HG03175 (cell line): ENCODE data around the gene IL36RN.

ENCODE experiments used
- ATAC-seq: cut with Tn5 transposase; IDR thresholded peaks from one replicate; pipeline ENCODE4 v1.9.1; 2021; ENCODE audit warnings: mild to moderate bottlenecking, moderate library complexity; ENCODE audit not compliant: unreplicated experiment

The IL36RN gene

DNA sequence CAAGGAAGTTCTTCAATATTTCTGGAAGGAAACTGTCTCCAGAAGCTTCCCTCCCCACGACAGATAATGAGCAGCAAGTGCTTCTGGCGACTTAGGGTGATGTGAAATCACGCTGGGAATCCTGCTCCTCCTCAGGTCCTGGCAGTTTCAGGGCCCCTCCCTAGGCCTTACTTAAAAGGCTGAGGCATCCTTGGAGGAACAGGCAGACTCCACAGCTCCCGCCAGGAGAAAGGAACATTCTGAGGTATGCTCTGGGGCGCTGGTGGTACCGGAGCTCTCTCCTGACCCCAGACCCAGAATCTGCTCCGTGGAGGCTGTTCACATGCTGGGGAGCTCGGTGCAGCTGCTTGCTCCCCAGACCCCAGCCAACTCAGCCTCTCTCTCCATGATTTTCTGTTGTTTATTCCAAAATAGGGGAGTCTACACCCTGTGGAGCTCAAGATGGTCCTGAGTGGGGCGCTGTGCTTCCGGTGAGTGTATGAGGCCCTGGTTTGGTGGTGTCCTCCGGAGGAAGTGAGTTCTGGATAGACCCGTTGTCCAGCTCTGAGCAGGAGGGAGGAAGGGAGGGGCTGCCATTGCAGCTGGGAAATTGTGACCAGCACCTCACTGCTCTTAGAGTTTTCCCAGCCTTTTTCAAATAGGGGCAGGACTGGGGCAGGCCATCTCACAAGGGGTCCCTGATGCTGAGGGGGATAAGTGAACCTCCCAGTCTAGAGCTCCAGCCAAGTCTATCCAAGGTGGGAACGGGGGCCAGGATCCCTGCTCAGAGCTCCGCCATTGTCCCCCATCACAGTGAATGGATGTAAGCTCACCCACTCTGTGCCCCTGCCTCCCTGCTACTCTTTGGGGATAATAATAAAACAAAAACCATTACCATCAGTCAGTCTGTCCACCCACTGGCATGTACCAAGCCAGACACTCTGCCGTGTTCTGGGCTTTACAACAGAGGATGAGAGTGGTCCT, at the start of gene IL36RN:
Gene IL36RN (plus strand): TSS at position 201 of the 963 bp plus-strand sequence. CDS start 241 bp downstream, at position 442.
- ATAC-seq, result no peak

DNA sequence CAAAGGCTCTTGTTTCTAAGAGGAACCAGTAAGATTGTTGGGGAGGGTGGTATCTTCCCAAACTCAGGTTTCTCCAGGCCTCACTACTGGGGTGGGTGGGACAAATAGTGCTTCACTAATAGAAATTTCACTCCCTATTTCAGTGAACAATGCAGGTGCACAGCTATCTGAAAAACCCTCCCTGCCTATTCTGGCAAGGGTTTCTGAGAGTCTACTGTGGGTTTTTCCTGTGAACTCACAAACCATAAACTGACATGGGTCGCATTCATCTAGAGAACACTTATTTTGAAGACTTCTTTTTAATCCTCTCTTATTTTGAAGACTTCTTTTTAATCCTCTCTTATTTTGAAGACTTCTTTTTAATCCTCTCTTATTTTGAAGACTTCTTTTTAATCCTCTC, 49.4 kb upstream of the IL36RN start:
- ATAC-seq, result no peak

DNA sequence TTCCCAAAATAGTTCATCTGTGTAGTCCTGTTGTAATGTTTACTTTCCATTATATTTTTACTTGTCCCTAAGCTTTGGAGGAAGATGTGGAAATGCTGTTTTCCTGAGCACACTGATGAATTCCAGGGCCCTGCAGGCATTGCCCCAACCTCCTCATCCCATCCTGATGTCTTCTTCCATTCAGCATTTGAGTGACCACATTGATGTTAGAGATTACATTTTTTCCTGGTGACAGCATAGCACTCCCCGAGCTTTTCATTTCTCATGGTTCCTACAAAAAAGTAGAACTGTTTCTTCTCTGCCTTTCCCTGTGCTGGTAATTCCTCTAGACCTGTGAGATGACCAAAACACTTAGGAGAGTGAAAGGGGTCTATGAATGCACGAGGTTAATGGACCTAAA, 48.9 kb upstream of the IL36RN start:
- no peak for ATAC-seq

DNA sequence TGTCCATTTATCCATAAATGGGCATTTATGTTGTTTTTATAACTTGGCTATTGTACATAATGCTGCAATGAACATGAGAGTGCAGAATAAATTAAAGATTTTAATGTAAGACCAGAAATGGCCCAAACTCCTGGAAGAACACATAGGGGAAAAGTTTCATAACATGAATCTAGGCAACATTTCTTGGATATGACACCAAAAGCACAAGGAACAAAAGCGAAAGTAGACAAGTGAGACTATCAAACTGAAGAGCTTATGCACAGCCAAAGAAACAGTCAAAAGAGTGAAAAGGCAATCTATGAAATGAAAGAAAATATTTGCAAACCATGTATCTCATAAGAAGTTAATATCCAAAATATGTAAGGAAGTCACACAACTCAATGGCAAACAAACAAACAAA, 47.9 kb upstream of the IL36RN start:
- ATAC-seq, result no peak

DNA sequence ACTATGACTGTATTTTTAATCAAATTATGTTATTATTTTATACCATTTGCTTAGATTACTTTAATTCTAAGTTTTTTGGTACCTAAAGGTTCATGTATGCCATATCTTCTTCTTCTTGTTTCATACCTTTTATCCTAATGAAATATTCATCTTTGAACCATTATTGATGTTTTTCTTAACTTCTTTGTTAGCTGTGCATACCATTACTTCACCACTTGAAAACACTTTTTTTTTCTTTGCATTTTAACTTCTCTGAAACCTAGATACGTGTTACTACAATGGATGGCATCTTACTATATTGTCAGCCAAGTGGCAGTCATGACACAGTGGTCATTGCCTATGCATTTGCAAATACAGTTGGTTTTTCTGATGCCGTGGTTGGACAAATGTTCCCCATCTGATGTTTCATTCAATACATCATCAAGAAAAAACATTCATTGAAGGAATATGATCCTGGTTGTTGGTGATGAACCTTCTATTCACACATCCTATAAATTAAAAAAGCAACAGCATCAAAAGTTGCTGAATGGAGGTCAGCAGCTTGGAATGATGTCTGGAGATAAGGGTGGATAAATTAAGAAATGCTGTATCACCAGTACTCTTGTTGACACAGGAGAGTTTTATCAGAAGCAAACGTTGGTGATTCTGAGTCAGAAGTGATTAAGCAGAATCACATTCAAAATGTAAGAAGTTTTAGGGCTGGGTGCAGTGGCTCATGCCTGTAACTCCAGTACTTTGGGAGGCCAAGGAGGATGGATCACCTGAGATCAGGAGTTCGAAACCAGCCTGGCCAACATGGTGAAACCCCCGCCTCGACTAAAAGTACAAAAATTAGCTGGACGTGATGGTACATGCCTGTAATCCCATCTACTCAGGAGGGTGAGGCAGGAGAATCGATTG, 46.3 kb upstream of the IL36RN start:
- ATAC-seq, result no peak

DNA sequence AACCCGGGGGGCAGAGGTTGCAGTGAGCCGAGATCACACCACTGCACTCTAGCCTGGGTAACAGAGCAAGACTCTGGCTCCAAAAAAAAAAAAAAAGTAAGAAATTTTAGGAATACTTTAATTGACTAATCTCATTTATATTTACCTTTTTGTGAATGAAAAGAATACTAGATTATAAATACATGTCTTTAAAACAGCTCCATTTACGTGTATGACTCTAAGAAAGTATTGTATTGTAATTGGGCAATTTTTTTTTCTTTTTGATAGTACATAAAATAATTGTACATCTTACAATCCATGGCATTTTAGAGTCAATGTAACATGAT, 45.7 kb upstream of the IL36RN start:
- no peak for ATAC-seq

DNA sequence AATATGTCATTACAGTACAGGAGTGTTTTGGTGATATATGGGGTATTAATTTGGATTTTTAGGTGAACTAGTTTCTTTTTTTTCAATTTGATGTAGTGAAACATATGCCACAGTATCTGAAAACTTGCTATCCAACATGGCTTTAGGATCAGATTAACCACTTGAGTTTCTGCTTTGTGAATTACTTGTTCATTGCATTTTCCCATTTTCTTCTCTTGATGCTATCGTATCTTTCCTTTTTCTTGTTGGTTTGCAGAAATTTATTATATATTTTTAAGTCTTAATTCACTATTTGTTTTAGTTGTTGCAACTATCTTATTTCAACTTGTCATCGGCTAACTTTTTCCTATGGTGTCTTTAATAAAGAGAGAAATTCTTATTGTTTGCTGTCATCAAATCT, 44.9 kb upstream of the IL36RN start:
- ATAC-seq, result no peak

DNA sequence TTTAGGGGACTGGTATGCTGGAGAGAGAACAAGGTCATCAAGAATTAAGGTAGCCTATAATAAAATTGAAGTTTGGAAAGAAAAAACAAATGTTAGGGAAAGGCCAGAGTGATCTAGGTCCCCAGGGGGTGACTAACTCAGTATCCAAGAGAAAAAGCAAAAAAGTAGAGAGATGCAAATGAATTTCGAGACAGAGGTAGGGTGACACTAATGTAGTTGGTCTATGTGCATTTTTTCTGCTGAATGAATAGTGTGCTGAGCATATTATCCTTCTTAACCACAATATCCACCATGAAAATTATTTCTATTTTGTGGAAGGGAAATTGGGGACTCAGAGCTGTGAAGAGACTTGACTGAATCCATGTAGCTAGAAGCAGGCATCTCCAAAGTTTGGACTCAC, 44.0 kb upstream of the IL36RN start:
- ATAC-seq, result no peak

DNA sequence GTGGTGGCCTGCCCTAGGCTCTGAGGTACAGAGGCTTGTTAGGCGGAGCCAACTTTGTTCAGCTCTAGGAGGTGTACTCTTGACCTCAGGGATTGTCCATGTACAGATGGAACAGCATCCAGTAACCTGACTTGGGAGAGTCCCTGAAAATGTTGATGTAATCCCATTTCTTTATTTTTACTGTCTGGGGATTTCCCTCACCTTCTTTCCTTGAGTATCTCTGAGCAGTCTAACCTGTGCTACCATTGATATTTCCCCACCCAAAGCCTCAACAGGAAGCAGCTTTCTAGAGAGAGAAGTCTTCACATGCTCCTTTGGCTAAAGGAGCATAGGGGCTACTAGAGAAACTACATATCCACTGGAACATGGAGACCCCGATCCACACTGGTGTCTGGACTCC, 43.3 kb upstream of the IL36RN start:
- ATAC-seq, result no peak

DNA sequence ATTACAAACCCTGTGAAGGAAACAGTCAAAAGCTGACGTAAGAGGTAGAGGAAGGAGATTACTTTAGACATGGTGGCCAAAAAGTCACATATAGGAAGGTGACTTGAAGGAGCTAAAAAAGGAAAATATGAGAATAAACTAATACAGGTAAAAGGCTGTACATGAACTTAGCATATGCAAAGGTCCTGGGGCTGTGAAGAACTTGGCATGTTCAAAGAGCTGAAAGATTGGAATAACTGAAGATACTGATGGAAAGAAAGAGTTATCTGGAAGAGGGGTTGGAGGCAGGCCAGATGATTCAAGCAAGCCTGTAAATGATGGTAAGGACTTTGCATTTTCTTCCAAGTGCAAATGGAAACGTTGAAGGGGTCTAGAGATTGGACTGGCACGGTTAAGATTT, 40.5 kb upstream of the IL36RN start:
- no peak for ATAC-seq

DNA sequence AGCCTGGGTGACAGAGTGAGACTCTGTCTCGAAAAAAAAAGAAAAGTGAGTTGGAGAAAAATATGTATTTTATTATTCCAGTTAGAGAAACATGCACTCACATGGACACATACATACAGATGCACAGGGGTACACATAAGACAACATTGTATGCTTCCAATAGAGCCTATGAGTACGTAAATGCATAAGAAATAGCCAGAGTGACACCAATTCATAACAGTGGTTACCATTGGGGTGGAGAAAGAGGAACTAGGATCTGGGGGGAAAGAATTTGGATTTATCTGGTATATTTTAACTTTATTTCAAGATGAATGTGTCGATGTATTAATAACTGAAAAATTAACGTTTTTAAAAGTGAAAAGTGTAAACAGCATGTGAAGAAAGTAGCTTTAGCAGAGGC, 37.7 kb upstream of the IL36RN start:
- no peak for ATAC-seq

DNA sequence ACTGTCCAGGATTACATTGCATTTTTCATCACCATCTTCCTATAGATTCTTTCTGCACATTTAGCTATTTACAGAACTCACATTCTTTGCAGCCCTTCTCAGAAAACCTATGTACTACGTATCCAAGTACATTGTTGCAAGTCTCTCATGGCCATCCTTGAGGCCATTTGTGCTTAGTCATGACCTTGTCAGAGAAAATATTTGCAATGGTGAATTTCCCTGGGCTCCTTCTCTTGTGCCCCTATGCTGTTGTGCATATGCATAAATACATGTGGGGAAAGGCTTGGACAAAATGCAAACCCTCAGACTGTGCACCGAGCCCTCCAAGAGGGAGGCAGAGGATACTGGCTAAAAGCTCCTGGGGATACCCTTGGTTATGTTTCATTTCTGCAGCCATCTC, 34.2 kb upstream of the IL36RN start:
- ATAC-seq, result no peak

DNA sequence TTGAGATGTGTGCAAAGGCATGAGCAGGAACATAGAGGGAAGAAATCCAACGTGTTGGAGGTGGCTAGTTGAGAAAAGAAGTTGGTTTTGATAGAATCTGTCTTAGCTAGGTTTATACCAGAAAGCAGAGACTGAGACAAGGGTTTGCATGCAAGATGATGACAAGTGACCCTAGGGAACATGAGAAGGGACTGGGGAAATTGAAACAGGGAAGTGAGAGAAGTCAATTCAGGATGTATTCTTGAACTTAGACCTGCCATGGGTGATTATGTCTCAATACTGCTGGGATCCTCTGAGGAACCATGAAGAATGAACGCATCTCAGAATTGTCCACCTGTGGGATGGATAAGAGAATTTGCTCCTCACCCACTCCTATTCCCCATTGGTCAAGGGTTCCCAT, 33.3 kb upstream of the IL36RN start:
- no peak for ATAC-seq

DNA sequence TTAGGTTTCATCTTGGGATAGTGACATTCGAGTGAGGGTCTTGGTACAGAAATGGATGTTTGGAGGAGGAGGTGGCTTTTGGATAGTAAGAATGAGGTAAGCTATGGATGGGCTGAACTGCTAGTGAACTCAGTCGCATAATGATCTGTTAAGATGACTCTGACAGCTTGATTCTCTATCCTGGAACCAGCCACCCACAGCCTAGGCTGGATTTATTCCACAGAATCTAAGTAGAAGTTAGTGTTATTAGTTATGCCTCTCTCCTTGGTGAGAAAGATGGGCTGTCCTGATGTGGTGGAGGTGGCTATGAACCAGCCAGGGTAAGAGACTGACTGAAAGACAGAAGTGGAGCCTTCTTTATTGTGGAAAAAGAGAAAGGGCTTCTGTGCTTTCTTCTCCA, 31.3 kb upstream of the IL36RN start:
- ATAC-seq, result no peak

DNA sequence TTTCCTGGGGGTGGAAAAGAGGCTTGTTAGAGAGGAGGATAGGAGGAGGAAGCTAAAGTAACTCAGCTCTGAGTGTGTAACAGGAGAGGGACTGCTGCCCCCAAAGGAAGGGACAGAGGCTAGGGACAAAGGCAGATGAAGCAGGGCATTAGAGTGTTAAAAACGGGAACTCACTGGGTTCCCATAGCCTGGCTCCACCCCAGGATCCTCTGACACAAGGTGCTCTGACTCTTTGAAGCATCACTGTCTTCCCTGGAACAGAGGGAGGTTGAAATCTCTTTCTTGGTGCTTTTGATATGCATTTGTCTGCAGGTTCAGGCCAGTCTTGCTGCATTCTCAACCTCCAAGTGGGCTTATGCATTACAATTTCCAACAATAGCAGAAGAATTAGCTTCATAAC, 30.9 kb upstream of the IL36RN start:
- ATAC-seq, result no peak

DNA sequence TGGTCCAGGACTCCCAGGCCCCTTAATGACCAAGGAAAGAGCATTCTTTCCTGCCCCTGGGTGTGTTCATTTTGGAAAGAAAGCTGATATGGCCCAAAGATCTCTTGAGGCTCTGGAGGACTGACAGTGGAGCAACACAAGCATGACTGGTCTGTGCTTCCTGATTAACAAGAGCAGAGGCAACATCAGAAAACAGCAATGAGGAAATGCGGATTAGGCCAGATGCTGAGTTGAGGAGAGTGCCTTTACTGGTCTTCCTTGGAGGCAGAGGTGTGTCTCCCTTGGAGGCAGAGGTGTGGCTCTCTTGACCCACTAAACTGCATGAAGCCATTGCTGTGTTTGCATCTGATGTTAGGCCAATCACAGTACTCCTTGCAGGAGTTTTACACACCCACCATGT, 26.3 kb upstream of the IL36RN start:
- no peak for ATAC-seq

DNA sequence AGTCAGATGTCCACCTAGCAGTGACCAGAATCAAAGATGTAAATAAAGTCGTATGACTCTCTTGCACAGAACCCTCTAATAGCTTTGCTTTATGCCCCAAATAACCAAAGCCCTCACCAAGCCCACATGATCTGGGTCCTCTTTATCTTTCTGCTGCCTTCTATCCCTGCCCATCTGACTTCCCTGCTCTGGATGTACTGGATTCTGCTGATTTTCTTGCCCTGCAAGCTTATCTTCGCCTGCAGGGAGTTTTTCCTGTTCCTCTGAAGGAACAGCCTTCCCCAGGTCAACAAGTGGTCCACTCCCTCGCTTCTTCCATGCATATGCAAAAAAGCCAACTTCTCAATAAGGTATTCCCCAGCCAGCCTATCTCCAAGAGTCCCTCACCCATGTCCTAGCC, 25.0 kb upstream of the IL36RN start:
- no peak for ATAC-seq

DNA sequence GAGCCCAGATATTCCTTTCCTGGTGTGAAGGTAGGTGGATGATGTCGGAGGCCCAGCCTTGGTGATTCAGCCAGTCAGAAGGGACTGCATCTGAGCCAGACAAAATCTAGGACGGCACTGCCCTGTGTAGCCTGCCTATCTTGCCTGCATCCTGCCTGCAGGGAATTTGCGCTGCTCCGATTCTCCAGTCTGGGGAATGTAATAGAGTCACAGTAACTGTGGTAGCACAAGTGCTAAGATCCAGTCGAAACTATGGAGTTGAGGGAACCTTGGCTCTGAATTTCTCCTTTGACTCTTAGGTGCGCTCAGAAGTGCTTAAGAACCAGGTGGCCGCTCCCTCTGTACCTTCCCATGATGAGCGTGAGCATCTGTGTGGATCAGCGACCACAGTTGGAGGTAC, 22.2 kb upstream of the IL36RN start:
- no peak for ATAC-seq

DNA sequence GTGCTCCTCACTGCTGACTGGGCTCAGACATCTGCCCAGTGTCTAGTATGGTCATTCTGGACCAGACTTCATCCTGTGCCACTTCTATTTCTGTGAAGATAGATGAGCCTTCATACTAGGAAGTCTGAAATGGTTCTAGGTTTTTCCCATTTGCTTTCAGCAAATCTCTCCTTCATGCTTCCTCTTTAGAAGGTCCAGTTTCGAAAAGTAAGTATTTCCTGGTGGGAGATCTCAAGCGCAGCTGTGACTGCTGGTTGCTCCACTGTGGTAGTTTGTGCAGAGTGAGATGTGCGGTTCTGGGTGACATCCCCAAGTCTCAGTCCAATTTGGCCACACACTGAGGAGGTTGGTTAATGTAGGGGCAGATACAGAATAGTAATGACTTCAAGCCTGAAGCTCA, 20.7 kb upstream of the IL36RN start:
- no peak for ATAC-seq

DNA sequence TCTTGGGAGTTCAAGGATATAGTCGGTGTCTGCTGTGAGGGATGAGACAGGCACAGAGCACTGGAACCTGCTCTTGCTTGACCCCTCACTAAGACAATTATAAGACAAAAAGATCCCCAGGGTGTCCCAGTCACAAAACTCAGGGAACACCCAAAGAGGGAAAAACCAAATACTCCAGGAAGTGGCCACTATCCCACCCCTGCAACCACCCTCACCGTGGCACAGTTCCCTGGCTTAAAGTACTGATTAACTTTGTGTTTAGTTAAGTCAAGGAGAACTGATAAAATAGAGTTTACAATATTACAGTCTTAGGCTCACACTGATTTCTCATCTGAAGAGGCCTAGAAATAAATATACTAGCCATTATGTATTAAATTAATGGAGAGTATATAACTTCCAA, 19.8 kb upstream of the IL36RN start:
- no peak for ATAC-seq

DNA sequence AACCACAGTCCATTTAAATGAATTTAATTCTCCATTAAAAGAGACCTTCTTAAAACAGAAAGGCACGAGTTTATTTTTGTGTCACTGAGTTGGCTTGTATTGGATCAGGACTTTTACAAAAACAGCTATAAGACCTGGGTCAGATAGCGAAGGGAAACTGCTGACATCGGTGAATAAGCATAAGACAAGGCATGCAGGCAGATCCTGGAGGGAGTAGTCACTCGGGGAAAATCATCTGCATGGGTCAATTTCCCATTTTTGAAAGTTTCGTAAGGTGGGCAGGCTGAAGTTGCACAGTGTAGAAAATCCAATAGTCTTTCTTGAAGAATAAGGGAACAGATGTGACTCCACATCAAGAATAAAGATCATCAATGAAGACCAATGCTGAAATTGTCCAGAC, 19.3 kb upstream of the IL36RN start:
- no peak for ATAC-seq

DNA sequence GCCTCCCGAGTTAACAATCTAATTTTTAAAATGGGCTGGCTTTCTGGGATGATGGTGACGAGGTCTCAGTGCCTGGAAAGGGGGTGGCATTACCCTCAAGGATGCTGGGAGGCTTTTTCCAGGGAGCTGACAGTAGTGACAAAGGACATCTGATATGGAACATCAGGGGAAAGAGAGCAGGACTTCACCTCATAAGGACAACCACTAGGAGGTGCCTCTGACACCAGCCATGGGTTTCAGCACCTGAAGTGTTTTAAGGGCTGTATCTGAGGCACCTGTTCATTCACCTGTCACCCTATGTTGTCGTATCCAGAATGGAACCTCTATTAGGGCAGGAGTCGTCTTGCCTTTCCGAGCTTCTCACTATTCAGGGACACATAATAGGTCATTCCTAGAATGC, 17.1 kb upstream of the IL36RN start:
- ATAC-seq, result no peak
